GM12878 (cell line): ENCODE data around the gene NUP214. TPM values are rescaled to one million over a fixed set of nuclear protein-coding genes. Genes with fewer than 3 reads are reported as not detected.

Experiments used
- CBX5 ChIP-seq: sonication (generic); IDR thresholded peaks from 2 replicates; pipeline ENCODE4 v1.6.1; 2016; ENCODE audit warnings: low read depth, moderate library complexity, mild to moderate bottlenecking, inconsistent platforms
- IRF4 ChIP-seq: IDR thresholded peaks from 2 replicates; pipeline ENCODE4 v1.6.1; 2011; ENCODE audit warnings: low read depth, low read length
- MEF2A ChIP-seq: IDR thresholded peaks from 2 replicates; pipeline ENCODE4 v1.6.1; 2011; ENCODE audit warnings: low read depth, mild to moderate bottlenecking, low read length, moderate library complexity; ENCODE audit not compliant: insufficient read depth
- NFYA ChIP-seq: IDR thresholded peaks from 2 replicates; pipeline ENCODE4 v1.6.1; 2011; ENCODE audit warnings: low read depth, mild to moderate bottlenecking, low read length, improper control_type of control experiment, borderline replicate concordance
- NR2F1 ChIP-seq: fragments of 450-650 bp; conservative IDR thresholded peaks from 2 replicates; pipeline ENCODE4 v1.6.1; 2017; ENCODE audit warnings: mild to moderate bottlenecking
- POLR2A ChIP-seq: IDR thresholded peaks from 2 replicates; pipeline ENCODE4 v1.6.1; 2011; ENCODE audit warnings: low read depth, mild to moderate bottlenecking, low read length
- POLR2AphosphoS5 ChIP-seq: IDR thresholded peaks from 2 replicates; pipeline ENCODE4 v1.6.1; 2011; ENCODE audit warnings: mild to moderate bottlenecking, low read length, inconsistent platforms
- RB1 ChIP-seq: fragments of 450-650 bp; formaldehyde crosslinking; IDR thresholded peaks from 2 replicates; pipeline ENCODE4 v1.6.1; 2017; ENCODE audit warnings: mild to moderate bottlenecking, borderline replicate concordance
- SMAD5 ChIP-seq: IDR thresholded peaks from 2 replicates; pipeline ENCODE4 v1.6.1; 2016; ENCODE audit warnings: antibody characterized with exemption, low read depth
- SUPT20H ChIP-seq: IDR thresholded peaks from 2 replicates; pipeline ENCODE4 v1.6.1; 2011; ENCODE audit warnings: low read depth, mild to moderate bottlenecking, low read length, moderate library complexity, borderline replicate concordance; ENCODE audit not compliant: control insufficient read depth
- TAF1 ChIP-seq: IDR thresholded peaks from 2 replicates; pipeline ENCODE4 v1.6.1; 2011; ENCODE audit warnings: mild to moderate bottlenecking, low read depth, low read length, borderline replicate concordance
- YY1 ChIP-seq: IDR thresholded peaks from 2 replicates; pipeline ENCODE4 v1.6.1; 2011; ENCODE audit warnings: low read depth, mild to moderate bottlenecking, low read length
- ZSCAN29 ChIP-seq: fragments of 450-650 bp; IDR thresholded peaks from 2 replicates; pipeline ENCODE4 v1.6.1; 2017; ENCODE audit warnings: mild to moderate bottlenecking, moderate library complexity
- polyA plus RNA-seq, 11 experiments: library from polyadenylated mRNA; depleted of rRNA in 4 of 11; unstranded in 6 of 11; stranded (reverse) in 5 of 11; fragments of >200 nt; fragmentation: Nextera tagmentation in 4 of 11; fragmentation: Illumina TruSeq in 1 of 11; extraction: Ambion mirVana in 4 of 11; extraction: Trizol in 1 of 11; gene quantifications; 1 replicate in 1 of 11; 2 replicates in 10 of 11; pipeline versions ENCODE4 v1.2.1 to v1.2.3, GENCODE V29; 2011 to 2016; ENCODE audit warnings: inconsistent platforms in 2 of 11, missing spikeins in 2 of 11, low read depth in 1 of 11
- total RNA-seq, 4 experiments: library from RNA; depleted of rRNA in 3 of 4; stranded (reverse); fragments of >200 nt in 3 of 4; fragmentation: Illumina TruSeq in 1 of 4; extraction: Trizol in 1 of 4; gene quantifications; 2 replicates each; pipeline versions ENCODE4 v1.2.1 to v1.2.3, GENCODE V29; 2013 to 2021
- TF ChIP-seq, protein P1 (sequence below): fragments of 450-650 bp; IDR thresholded peaks from 2 replicates; pipeline ENCODE4 v1.6.1; 2016; ENCODE audit warnings: mild to moderate bottlenecking, moderate library complexity, borderline replicate concordance
- TF ChIP-seq, protein P2 (sequence below): IDR thresholded peaks from 2 replicates; pipeline ENCODE4 v1.6.1; 2012; ENCODE audit warnings: improper control_type of control experiment, low read depth, low read length; ENCODE audit not compliant: insufficient replicate concordance
- TF ChIP-seq, protein P3 (sequence below): IDR thresholded peaks from 2 replicates; pipeline ENCODE4 v1.6.1; 2011; ENCODE audit warnings: mild to moderate bottlenecking, low read depth, low read length, moderate library complexity; ENCODE audit not compliant: insufficient replicate concordance
- TF ChIP-seq, protein P4 (sequence below): fragments of 450-650 bp; IDR thresholded peaks from 2 replicates; pipeline ENCODE4 v1.6.1; 2017; ENCODE audit warnings: mild to moderate bottlenecking

The NUP214 gene
- total and polyA plus RNA-seq, 10 of the 15 experiments (the other 5 are each of a cell fraction or from before 2014, with no cell fraction given): 11.7 to 53.8 (median 17.6) TPM

DNA sequence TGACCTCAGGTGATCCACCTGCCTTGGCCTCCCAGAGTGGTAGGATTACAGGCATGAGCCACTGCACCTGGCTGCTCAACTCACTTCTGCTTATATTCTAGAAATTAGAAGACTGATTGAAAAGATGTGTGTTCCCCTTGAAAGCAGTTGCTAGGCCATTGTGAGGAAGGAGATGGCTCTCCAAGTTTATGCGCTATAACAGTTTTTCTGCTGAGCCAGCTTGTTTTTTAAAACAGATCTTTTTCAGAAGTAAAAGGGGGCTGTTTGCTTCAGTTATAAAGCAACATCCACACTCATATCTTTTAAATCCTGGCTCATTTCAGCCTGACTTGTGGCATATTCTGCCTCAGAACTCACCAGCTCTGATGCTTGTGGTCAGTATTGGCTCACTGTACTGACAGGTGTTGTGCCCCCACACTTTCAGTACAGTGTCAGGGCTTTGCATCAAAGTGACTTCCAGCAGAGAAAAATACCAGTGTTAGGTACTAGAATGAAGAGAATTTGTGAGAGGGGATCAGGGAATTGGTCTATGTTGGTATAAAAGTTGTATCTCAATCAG lies 49.4 kb downstream of the NUP214 start (continued):
- TF ChIP-seq, protein P1, sequence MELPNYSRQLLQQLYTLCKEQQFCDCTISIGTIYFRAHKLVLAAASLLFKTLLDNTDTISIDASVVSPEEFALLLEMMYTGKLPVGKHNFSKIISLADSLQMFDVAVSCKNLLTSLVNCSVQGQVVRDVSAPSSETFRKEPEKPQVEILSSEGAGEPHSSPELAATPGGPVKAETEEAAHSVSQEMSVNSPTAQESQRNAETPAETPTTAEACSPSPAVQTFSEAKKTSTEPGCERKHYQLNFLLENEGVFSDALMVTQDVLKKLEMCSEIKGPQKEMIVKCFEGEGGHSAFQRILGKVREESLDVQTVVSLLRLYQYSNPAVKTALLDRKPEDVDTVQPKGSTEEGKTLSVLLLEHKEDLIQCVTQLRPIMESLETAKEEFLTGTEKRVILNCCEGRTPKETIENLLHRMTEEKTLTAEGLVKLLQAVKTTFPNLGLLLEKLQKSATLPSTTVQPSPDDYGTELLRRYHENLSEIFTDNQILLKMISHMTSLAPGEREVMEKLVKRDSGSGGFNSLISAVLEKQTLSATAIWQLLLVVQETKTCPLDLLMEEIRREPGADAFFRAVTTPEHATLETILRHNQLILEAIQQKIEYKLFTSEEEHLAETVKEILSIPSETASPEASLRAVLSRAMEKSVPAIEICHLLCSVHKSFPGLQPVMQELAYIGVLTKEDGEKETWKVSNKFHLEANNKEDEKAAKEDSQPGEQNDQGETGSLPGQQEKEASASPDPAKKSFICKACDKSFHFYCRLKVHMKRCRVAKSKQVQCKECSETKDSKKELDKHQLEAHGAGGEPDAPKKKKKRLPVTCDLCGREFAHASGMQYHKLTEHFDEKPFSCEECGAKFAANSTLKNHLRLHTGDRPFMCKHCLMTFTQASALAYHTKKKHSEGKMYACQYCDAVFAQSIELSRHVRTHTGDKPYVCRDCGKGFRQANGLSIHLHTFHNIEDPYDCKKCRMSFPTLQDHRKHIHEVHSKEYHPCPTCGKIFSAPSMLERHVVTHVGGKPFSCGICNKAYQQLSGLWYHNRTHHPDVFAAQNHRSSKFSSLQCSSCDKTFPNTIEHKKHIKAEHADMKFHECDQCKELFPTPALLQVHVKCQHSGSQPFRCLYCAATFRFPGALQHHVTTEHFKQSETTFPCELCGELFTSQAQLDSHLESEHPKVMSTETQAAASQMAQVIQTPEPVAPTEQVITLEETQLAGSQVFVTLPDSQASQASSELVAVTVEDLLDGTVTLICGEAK: no peak
- TF ChIP-seq CBX5: no peak
- no peak for TF ChIP-seq SUPT20H
- TF ChIP-seq IRF4: peak; percentile 71; the same call in 1 of the 2 replicates
- no peak for TF ChIP-seq SMAD5
- TF ChIP-seq YY1: no peak
- no peak for TF ChIP-seq TAF1
- TF ChIP-seq, protein P2, sequence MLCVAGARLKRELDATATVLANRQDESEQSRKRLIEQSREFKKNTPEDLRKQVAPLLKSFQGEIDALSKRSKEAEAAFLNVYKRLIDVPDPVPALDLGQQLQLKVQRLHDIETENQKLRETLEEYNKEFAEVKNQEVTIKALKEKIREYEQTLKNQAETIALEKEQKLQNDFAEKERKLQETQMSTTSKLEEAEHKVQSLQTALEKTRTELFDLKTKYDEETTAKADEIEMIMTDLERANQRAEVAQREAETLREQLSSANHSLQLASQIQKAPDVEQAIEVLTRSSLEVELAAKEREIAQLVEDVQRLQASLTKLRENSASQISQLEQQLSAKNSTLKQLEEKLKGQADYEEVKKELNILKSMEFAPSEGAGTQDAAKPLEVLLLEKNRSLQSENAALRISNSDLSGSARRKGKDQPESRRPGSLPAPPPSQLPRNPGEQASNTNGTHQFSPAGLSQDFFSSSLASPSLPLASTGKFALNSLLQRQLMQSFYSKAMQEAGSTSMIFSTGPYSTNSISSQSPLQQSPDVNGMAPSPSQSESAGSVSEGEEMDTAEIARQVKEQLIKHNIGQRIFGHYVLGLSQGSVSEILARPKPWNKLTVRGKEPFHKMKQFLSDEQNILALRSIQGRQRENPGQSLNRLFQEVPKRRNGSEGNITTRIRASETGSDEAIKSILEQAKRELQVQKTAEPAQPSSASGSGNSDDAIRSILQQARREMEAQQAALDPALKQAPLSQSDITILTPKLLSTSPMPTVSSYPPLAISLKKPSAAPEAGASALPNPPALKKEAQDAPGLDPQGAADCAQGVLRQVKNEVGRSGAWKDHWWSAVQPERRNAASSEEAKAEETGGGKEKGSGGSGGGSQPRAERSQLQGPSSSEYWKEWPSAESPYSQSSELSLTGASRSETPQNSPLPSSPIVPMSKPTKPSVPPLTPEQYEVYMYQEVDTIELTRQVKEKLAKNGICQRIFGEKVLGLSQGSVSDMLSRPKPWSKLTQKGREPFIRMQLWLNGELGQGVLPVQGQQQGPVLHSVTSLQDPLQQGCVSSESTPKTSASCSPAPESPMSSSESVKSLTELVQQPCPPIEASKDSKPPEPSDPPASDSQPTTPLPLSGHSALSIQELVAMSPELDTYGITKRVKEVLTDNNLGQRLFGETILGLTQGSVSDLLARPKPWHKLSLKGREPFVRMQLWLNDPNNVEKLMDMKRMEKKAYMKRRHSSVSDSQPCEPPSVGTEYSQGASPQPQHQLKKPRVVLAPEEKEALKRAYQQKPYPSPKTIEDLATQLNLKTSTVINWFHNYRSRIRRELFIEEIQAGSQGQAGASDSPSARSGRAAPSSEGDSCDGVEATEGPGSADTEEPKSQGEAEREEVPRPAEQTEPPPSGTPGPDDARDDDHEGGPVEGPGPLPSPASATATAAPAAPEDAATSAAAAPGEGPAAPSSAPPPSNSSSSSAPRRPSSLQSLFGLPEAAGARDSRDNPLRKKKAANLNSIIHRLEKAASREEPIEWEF: no peak
- TF ChIP-seq ZSCAN29: no peak
- TF ChIP-seq, protein P3, sequence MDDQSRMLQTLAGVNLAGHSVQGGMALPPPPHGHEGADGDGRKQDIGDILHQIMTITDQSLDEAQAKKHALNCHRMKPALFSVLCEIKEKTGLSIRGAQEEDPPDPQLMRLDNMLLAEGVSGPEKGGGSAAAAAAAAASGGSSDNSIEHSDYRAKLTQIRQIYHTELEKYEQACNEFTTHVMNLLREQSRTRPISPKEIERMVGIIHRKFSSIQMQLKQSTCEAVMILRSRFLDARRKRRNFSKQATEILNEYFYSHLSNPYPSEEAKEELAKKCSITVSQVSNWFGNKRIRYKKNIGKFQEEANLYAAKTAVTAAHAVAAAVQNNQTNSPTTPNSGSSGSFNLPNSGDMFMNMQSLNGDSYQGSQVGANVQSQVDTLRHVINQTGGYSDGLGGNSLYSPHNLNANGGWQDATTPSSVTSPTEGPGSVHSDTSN: no peak
- no peak for TF ChIP-seq MEF2A
- TF ChIP-seq, protein P4, sequence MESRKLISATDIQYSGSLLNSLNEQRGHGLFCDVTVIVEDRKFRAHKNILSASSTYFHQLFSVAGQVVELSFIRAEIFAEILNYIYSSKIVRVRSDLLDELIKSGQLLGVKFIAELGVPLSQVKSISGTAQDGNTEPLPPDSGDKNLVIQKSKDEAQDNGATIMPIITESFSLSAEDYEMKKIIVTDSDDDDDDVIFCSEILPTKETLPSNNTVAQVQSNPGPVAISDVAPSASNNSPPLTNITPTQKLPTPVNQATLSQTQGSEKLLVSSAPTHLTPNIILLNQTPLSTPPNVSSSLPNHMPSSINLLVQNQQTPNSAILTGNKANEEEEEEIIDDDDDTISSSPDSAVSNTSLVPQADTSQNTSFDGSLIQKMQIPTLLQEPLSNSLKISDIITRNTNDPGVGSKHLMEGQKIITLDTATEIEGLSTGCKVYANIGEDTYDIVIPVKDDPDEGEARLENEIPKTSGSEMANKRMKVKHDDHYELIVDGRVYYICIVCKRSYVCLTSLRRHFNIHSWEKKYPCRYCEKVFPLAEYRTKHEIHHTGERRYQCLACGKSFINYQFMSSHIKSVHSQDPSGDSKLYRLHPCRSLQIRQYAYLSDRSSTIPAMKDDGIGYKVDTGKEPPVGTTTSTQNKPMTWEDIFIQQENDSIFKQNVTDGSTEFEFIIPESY: no peak
- no peak for TF ChIP-seq POLR2A
- TF ChIP-seq POLR2AphosphoS5: no peak
- no peak for TF ChIP-seq NFYA
- no peak for TF ChIP-seq NR2F1
- no peak for TF ChIP-seq RB1
